Activated T-helper 2 cell treated with anti-CD3 and anti-CD28 coated beads, Interferon-gamma antibody, Interleukin-2, Interleukin-4, amounts not matched to agents 10 μg/mL and 5 μg/mL and 100 μg/mL, durations not matched to agents 14 hours and 24 hours and 36 hours (primary cell): Measurements from ENCODE around the gene SMPD3. TPM values are rescaled to one million over a fixed set of nuclear protein-coding genes. Genes with fewer than 3 reads are reported as not detected.
A peak's percentile ranks its signal among the peaks of the same experiment; 100 is the strongest.

Experiments
- DNase-seq: peaks from one replicate; pipeline ENCODE4 v3.0.0; 2021; ENCODE audit warnings: low spot score
- H3K27ac Mint-ChIP-seq: one replicate; pipeline ENCODE4 v1.8.0; 2021; ENCODE audit warnings: mixed read lengths
- H3K27me3 Mint-ChIP-seq: one replicate; pipeline ENCODE4 v1.8.0; 2021; ENCODE audit warnings: low read depth, mixed read lengths
- H3K36me3 Mint-ChIP-seq: one replicate; pipeline ENCODE4 v1.8.0; 2021; ENCODE audit warnings: low read depth, mixed read lengths
- H3K4me1 Mint-ChIP-seq: one replicate; pipeline ENCODE4 v1.8.0; 2021; ENCODE audit warnings: low read depth, mixed read lengths
- H3K4me3 Mint-ChIP-seq: one replicate; pipeline ENCODE4 v1.8.0; 2021; ENCODE audit warnings: low read depth, mild to moderate bottlenecking, moderate library complexity, mixed read lengths
- H3K9me3 Mint-ChIP-seq: one replicate; pipeline ENCODE4 v1.8.0; 2021; ENCODE audit warnings: mixed read lengths
- intact Hi-C: fragments of 100-400 bp; cut with micrococcal nuclease; formaldehyde crosslinking; loops from one replicate; pipeline ENCODE4 v1.15.1; 2023
- total RNA-seq: library from RNA; stranded (reverse); gene quantifications from 2 replicates; pipeline ENCODE4 v1.2.3, GENCODE V29; 2022

The SMPD3 gene
- total RNA-seq, 1 donor from 2014 or later: 0.07 TPM

GRCh38 chr16:68404736-68405345, 43.5 kb downstream of the SMPD3 start:
- no peak for DNase-seq
- Mint-ChIP-seq H3K4me3 (no peak overlapping the region), H3K36me3 (no peaks in the 10 kb centered on the region), H3K4me1 (peaks cover 9% of the 10 kb centered on the region), H3K27me3 (peaks cover 21% of the 10 kb centered on the region), H3K9me3 (no peaks in the 10 kb centered on the region), H3K27ac (no peak overlapping the region)
- intact Hi-C loops: no loop called here

- Mint-ChIP-seq H3K4me1 (peaks cover 9% of the 10 kb centered on the region), H3K9me3 (no peaks in the 10 kb centered on the region), H3K27me3 (peaks cover 17% of the 10 kb centered on the region), H3K36me3 (no peaks in the 10 kb centered on the region), H3K27ac (no peak overlapping the region), H3K4me3 (no peak overlapping the region)
- intact Hi-C loops: no loop called here
- no peak for DNase-seq
These were observed 44.6 kb downstream of the SMPD3 start for GRCh38 chr16:68403704-68404103.

GRCh38 chr16:68403177-68403576, 45.1 kb downstream of the SMPD3 start:
- DNase-seq: no peak
- peaks cover 9% of the 10 kb centered on the region for H3K4me1 Mint-ChIP-seq
- intact Hi-C loops: no loop called here
- peaks cover 13% of the 10 kb centered on the region for H3K27me3 Mint-ChIP-seq
- H3K27ac Mint-ChIP-seq: no peak overlapping the region
- no peak overlapping the region for H3K4me3 Mint-ChIP-seq
- H3K36me3 Mint-ChIP-seq: no peaks in the 10 kb centered on the region
- H3K9me3 Mint-ChIP-seq: no peaks in the 10 kb centered on the region

DNA sequence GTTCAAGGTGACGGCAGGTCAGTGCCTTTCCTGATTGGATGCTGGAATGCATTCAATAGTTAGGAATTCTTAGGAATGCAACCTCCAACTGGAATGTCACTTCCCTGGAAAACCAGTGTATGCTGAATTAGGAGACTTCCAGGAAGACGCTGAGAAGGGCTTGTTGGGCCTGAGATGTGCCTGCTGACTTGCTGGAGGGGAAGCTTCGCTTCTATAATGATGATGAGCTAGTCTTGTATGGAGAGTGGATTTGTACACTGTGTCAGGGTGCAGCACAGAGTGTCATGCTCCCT, 45.6 kb downstream of the SMPD3 start:
- intact Hi-C loops: no loop called here
- Mint-ChIP-seq H3K27me3 (peaks cover 13% of the 10 kb centered on the region), H3K4me1 (peaks cover 9% of the 10 kb centered on the region), H3K36me3 (no peaks in the 10 kb centered on the region), H3K9me3 (no peaks in the 10 kb centered on the region), H3K4me3 (no peak overlapping the region), H3K27ac (no peak overlapping the region)
- no peak for DNase-seq

DNA sequence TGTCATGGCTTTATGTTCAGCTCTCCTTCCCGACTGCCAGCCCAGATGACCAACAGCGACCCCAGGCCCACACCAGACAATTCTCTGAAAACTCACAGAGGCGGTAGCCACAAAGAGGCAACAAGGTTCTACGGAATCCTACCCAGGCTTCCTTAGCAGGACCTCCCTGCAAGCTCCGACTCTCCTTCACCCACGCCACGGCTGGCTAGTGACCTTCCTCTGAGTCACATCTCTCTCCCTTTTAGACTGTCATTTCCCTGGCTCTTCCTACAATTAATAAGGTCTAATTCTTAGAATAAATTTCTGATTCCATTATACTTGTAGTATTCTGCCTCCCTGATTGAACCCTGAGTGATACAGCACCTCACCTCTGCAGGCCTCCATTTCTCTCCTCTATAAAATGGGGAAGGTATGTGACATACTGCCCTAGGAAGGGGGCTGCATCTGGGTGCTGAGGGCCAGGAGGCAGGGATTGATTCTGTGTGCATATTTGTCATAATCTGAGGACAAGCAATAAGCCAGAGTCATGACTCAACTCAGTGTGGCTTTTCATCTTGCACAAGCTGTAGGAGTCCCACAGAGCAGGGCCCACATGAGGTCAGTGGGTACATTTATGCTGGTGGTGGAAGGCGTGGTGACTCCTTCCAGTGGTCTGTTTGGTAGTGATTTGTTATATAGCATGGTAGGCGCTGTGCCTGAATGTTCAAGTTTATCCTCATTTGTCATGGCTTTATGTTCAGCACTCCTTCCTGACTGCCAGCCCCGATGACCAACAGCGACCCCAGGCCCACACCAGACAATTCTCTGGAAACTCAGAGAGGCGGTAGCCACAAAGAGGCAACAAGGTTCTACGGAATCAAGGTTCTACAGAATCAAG, 46.2 kb downstream of the SMPD3 start:
- no peaks in the 10 kb centered on the region for H3K9me3 Mint-ChIP-seq
- H3K4me1 Mint-ChIP-seq: peaks cover 9% of the 10 kb centered on the region
- H3K27me3 Mint-ChIP-seq: peaks cover 17% of the 10 kb centered on the region
- H3K36me3 Mint-ChIP-seq: no peaks in the 10 kb centered on the region
- DNase-seq: no peak
- H3K4me3 Mint-ChIP-seq: no peak overlapping the region
- H3K27ac Mint-ChIP-seq: no peak overlapping the region
- intact Hi-C loops: no loop called here

DNA sequence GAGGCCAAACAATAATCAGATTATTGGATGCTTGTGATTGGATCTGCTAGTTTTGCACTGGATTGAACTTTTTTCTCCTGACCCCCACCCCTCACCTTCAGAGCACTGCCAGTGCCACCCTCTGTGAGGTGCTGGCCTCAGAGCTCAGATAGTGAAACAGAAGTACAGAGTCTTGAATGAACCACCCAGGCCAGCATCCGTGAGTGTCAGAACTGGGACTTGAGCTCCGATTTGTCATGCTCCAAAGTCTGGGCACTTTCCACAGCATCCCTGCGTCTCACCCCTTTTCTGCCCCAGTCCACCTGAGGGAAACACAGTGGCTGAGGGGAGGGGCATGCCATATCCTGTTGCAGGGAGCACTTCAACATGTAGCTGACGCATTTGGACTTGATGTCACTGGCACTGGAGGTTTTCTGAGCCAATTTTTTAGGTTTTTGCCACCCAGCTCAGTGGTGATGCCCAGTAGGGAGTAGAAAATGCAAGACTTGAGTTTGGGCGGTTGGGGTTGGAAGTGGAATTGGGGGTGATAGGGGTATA, 47.3 kb downstream of the SMPD3 start:
- peaks cover 13% of the 10 kb centered on the region for H3K4me1 Mint-ChIP-seq

GRCh38 chr16:68400083-68400923, 48.0 kb downstream of the SMPD3 start:
- no peak for DNase-seq
- peaks cover 19% of the 10 kb centered on the region for H3K27me3 Mint-ChIP-seq
- no peak overlapping the region for H3K4me3 Mint-ChIP-seq
- no peaks in the 10 kb centered on the region for H3K9me3 Mint-ChIP-seq
- peaks cover 13% of the 10 kb centered on the region for H3K4me1 Mint-ChIP-seq
- H3K36me3 Mint-ChIP-seq: no peaks in the 10 kb centered on the region
- no peak overlapping the region for H3K27ac Mint-ChIP-seq
- intact Hi-C loops: no loop called here

More for the DNA sequence above, 47.3 kb downstream of the SMPD3 start:
- Mint-ChIP-seq H3K4me3 (no peak overlapping the region), H3K27me3 (peaks cover 17% of the 10 kb centered on the region), H3K27ac (no peak overlapping the region), H3K9me3 (no peaks in the 10 kb centered on the region), H3K36me3 (no peaks in the 10 kb centered on the region)
- intact Hi-C loops: no loop called here
- DNase-seq: no peak

GRCh38 chr16:68399456-68399855, 48.9 kb downstream of the SMPD3 start:
- Mint-ChIP-seq H3K4me3 (no peak overlapping the region), H3K27ac (no peak overlapping the region), H3K9me3 (no peaks in the 10 kb centered on the region), H3K36me3 (no peaks in the 10 kb centered on the region), H3K4me1 (peaks cover 13% of the 10 kb centered on the region), H3K27me3 (peaks cover 19% of the 10 kb centered on the region)
- intact Hi-C loops: no loop called here
- no peak for DNase-seq

- Mint-ChIP-seq H3K27me3 (peaks cover 30% of the 10 kb centered on the region), H3K4me1 (peaks cover 13% of the 10 kb centered on the region), H3K4me3 (no peak overlapping the region), H3K36me3 (no peaks in the 10 kb centered on the region), H3K9me3 (no peaks in the 10 kb centered on the region), H3K27ac (no peak overlapping the region)
- intact Hi-C loops: loop anchor here (2.0 kb wide), 1 partner anchor 113 kb away; no protein-coding TSS in a partner anchor
- no peak for DNase-seq
These were observed 50.6 kb downstream of the SMPD3 start for GRCh38 chr16:68397710-68398201.

- peaks cover 9% of the 10 kb centered on the region for H3K4me1 Mint-ChIP-seq
- peaks cover 30% of the 10 kb centered on the region for H3K27me3 Mint-ChIP-seq
- no peak overlapping the region for H3K4me3 Mint-ChIP-seq
- intact Hi-C loops: loop anchor here (2.0 kb wide), 1 partner anchor 114 kb away; no protein-coding TSS in a partner anchor
- no peaks in the 10 kb centered on the region for H3K9me3 Mint-ChIP-seq
- peak; percentile 34 for DNase-seq
- no peak overlapping the region for H3K27ac Mint-ChIP-seq
- no peaks in the 10 kb centered on the region for H3K36me3 Mint-ChIP-seq
These were observed 51.8 kb downstream of the SMPD3 start for GRCh38 chr16:68396481-68396880.

DNA sequence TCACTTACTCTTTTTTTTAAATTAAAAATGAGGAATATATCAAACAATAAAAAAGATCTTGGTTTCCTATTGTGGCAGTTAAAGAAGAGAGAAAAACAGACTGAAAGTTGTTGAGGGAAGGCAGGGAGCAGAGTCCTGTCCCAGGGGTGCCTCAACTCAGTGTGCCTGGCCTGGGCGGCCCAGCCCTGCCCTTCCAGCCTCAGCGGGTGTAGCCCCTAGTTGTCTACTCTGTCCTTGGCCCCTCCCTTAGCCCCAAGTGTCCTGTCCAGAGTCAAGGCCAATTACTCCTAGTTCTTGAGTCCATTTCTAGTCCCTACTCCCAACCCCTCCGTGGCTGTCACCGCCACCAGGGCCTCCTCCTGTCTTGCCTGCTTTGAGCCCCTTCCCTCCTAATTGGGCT, 52.5 kb downstream of the SMPD3 start:
- DNase-seq: no peak
- intact Hi-C loops: loop anchor here (2.0 kb wide), 1 partner anchor 115 kb away; no protein-coding TSS in a partner anchor
- Mint-ChIP-seq H3K36me3 (no peaks in the 10 kb centered on the region), H3K4me3 (no peak overlapping the region), H3K9me3 (no peaks in the 10 kb centered on the region), H3K4me1 (peaks cover 5% of the 10 kb centered on the region), H3K27ac (no peak overlapping the region), H3K27me3 (peaks cover 37% of the 10 kb centered on the region)

DNA sequence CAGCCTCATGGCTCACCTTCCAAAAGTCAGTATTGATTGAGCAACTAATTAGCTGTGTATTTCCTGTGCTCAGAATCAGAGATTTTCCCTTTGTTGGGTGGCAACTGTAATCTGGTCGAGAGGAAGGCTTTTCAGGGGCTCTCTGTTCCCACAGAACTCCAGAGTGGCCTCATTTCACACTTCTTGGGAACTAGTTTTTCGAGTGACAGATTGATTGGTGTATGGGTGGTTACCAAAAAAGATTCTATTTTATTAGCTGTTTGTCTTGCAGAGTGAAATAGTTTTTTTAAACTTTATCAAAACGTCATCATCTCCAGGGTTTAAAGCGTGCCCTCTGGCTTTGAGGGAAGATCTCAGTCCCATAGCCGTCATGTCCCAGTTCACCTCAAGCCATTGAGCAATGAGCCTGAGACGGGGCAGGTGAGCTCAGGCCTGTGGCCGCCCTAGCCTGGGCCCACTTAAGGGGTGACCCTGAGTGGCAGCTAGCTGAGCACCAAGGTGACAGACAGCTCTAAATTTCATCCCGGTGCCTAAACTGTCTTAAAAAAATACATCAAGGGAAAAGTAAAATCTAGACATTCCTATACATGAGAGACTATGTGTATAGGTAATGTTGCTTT, 53.0 kb downstream of the SMPD3 start:
- Mint-ChIP-seq H3K9me3 (no peaks in the 10 kb centered on the region), H3K27me3 (peaks cover 38% of the 10 kb centered on the region), H3K4me1 (peaks cover 4% of the 10 kb centered on the region), H3K36me3 (no peaks in the 10 kb centered on the region), H3K4me3 (no peak overlapping the region), H3K27ac (no peak overlapping the region)
- DNase-seq: no peak
- intact Hi-C loops: no loop called here
